B cell (primary cell): ENCODE results near the gene ICA1. TPM values are rescaled to one million over a fixed set of nuclear protein-coding genes. Genes with fewer than 3 reads are reported as not detected.

Experiments used
- ATAC-seq: fragments of 200-7000 bp; cut with Tn5 transposase; one replicate; pipeline ENCODE4 v1.10.0; 2021; ENCODE audit warnings: low read depth, mild to moderate bottlenecking, moderate number of reproducible peaks, moderate library complexity
- CTCF ChIA-PET: fragments of 350-600 bp; sonication (Branson Sonifier 250); formaldehyde crosslinking; loops from one replicate; lab custom pipeline; 2021; ENCODE audit warnings: antibody characterized with exemption, inconsistent platforms; lab: Charles Lee
- POLR2A ChIA-PET: fragments of 350-600 bp; sonication (Branson Sonifier 250); formaldehyde crosslinking; loops from one replicate; lab custom pipeline; 2021; ENCODE audit warnings: antibody characterized with exemption; lab: Charles Lee
- DNase-seq: peaks from one replicate; pipeline ENCODE4 v3.0.0; 2013
- H2AFZ ChIP-seq: 2 replicates; pipeline ENCODE4 v1.6.1; 2012; ENCODE audit warnings: mild to moderate bottlenecking, low read depth, low read length; ENCODE audit not compliant: insufficient read depth, poor library complexity, severe bottlenecking
- H3K27ac ChIP-seq, 2 donors: 1 replicate in 1 of 2; 2 replicates in 1 of 2; pipeline ENCODE4 v1.5.1; 2012 to 2013; ENCODE audit warnings: low read length in 2 of 2, mild to moderate bottlenecking in 2 of 2, moderate library complexity in 1 of 2
- H3K27me3 ChIP-seq, 4 experiments: fragments of 200-600 bp in 1 of 4; sonication (generic) in 1 of 4; replicated peaks in 1 of 4; 1 replicate in 2 of 4; 2 replicates in 2 of 4; pipeline versions ENCODE4 v1.6.1 to v1.7.0; 2013 to 2016; ENCODE audit warnings: low read length in 3 of 4, mild to moderate bottlenecking in 2 of 4, mixed read lengths in 1 of 4, moderate library complexity in 1 of 4; ENCODE audit not compliant: insufficient read depth in 4 of 4, control insufficient read depth in 3 of 4; ENCODE audit errors: control extremely low read depth in 1 of 4
- H3K36me3 ChIP-seq, 2 experiments: replicated peaks in 1 of 2; 1 replicate in 1 of 2; 2 replicates in 1 of 2; pipeline versions ENCODE4 v1.6.1 to v1.7.1; 2013; ENCODE audit warnings: low read length in 1 of 2; ENCODE audit not compliant: insufficient read depth in 2 of 2, control insufficient read depth in 1 of 2; ENCODE audit errors: control extremely low read depth in 1 of 2, extremely low read depth in 1 of 2
- H3K4me1 ChIP-seq, 2 donors: fragments of 200-600 bp in 1 of 2; sonication (generic) in 1 of 2; 1 replicate in 1 of 2; 2 replicates in 1 of 2; pipeline versions ENCODE4 v1.5.1 to v1.6.1; 2013 to 2017; ENCODE audit warnings: low read length in 2 of 2; ENCODE audit not compliant: control insufficient read depth in 2 of 2, insufficient read depth in 2 of 2
- H3K4me2 ChIP-seq: replicated peaks from 2 replicates; pipeline ENCODE3; 2012; ENCODE audit warnings: mild to moderate bottlenecking, low read depth, low read length; ENCODE audit not compliant: poor library complexity, severe bottlenecking
- H3K4me3 ChIP-seq, 5 experiments: fragments of 200-600 bp in 1 of 5; sonication (generic) in 1 of 5; 1 replicate in 3 of 5; 2 replicates in 2 of 5; pipeline versions ENCODE4 v1.5.1 to v1.7.0; 2011 to 2016; ENCODE audit warnings: low read length in 4 of 5, mild to moderate bottlenecking in 4 of 5, low read depth in 2 of 5, control low read depth in 1 of 5, moderate library complexity in 1 of 5; ENCODE audit not compliant: insufficient read depth in 1 of 5; ENCODE audit errors: control extremely low read depth in 1 of 5, extremely low read depth in 1 of 5
- H3K79me2 ChIP-seq: fragments of 200-600 bp; sonication (generic); one replicate; pipeline ENCODE4 v1.6.0; 2016; ENCODE audit warnings: low read length; ENCODE audit not compliant: control insufficient read depth, insufficient read depth
- H3K9ac ChIP-seq: fragments of 200-600 bp; sonication (generic); 2 replicates; pipeline ENCODE4 v1.6.1; 2017; ENCODE audit warnings: mild to moderate bottlenecking, low read length, moderate library complexity
- H3K9me3 ChIP-seq, 3 donors: one replicate each; pipeline versions ENCODE4 v1.6.1 to v1.7.1; 2013; ENCODE audit warnings: low read length in 2 of 3; ENCODE audit not compliant: control insufficient read depth in 2 of 3, insufficient read depth in 1 of 3; ENCODE audit errors: control extremely low read depth in 1 of 3
- H4K20me1 ChIP-seq: 2 replicates; pipeline ENCODE4 v1.6.0; 2012; ENCODE audit warnings: mild to moderate bottlenecking, low read length; ENCODE audit not compliant: insufficient read depth, control insufficient read depth, poor library complexity, severe bottlenecking
- H3K27ac Mint-ChIP-seq: one replicate; pipeline ENCODE4 v1.8.0; 2021; ENCODE audit warnings: mixed read lengths
- H3K27me3 Mint-ChIP-seq: one replicate; pipeline ENCODE4 v1.8.0; 2021; ENCODE audit warnings: mixed read lengths
- H3K4me1 Mint-ChIP-seq: one replicate; pipeline ENCODE4 v1.8.0; 2021; ENCODE audit warnings: mixed read lengths
- H3K4me3 Mint-ChIP-seq: one replicate; pipeline ENCODE4 v1.8.0; 2021; ENCODE audit warnings: mixed read lengths
- H3K9me3 Mint-ChIP-seq: one replicate; pipeline ENCODE4 v1.8.0; 2022; ENCODE audit warnings: mixed read lengths; ENCODE audit not compliant: insufficient read depth
- CTCF ChIP-seq: fragments of 200-600 bp; IDR thresholded peaks from one replicate; pipeline ENCODE4 v1.8.0; 2022; ENCODE audit warnings: antibody characterized with exemption, mild to moderate bottlenecking
- EZH2 ChIP-seq: IDR thresholded peaks from 2 replicates; pipeline ENCODE4 v1.6.1; 2012; ENCODE audit warnings: borderline replicate concordance, low read depth, mild to moderate bottlenecking, moderate library complexity, low read length; ENCODE audit not compliant: insufficient read depth, poor library complexity, severe bottlenecking
- WGBS: methylation state at CpG from one replicate; pipeline ENCODE4 v1.1.5; 2013; ENCODE audit warnings: missing lambda C conversion rate; ENCODE audit not compliant: insufficient coverage; 5-methylcytosine and 5-hydroxymethylcytosine counted together
- intact Hi-C: fragments of 100-400 bp; cut with micrococcal nuclease; formaldehyde crosslinking; loops from one replicate; pipeline ENCODE4 v1.10.0; 2022
- polyA plus RNA-seq: library from polyadenylated mRNA; depleted of rRNA; stranded (reverse); fragments of >200 nt; gene quantifications from 2 replicates; pipeline ENCODE4 v1.2.3, GENCODE V29; 2012
- total RNA-seq, 2 donors: library from RNA; stranded (reverse); fragments of 120-200 nt in 1 of 2; gene quantifications; 1 replicate in 1 of 2; 2 replicates in 1 of 2; pipeline versions ENCODE4 v1.2.3 to v1.2.4, GENCODE V29; 2013 to 2022

ICA1 gene
- total and polyA plus RNA-seq, 2 donors (not counting 1 experiment from before 2014, with no cell fraction given), result 0.03 TPM; not detected in 1

- no peaks in the 10 kb centered on the region for H3K79me2 ChIP-seq
- ChIA-PET CTCF (interaction anchor here (1.0 kb wide), 1 partner anchor 404 kb away, joined by 3 read pairs; no protein-coding TSS in a partner anchor), POLR2A (no interaction called here)
- Mint-ChIP-seq H3K27ac (no peak overlapping the region), H3K4me3 (no peak overlapping the region), H3K9me3 (peaks cover 4% of the 10 kb centered on the region), H3K4me1 (no peaks in the 10 kb centered on the region), H3K27me3 (no peaks in the 10 kb centered on the region)
- H2AFZ ChIP-seq, result no peak overlapping the region
- no peak overlapping the region for H3K27ac ChIP-seq
- peaks cover 0 to 8% (median 0%) of the 10 kb centered on the region in 3 donors for H3K9me3 ChIP-seq
- no peak for ATAC-seq
- TF ChIP-seq EZH2 (no peak), CTCF (no peak)
- intact Hi-C loops, result no loop called here
- H3K27me3 ChIP-seq, result no peaks in the 10 kb centered on the region
- 100% methylated on average over 2 of the region's 8 CpGs for WGBS
- H4K20me1 ChIP-seq, result no peaks in the 10 kb centered on the region
- H3K36me3 ChIP-seq, result peaks cover 0 to 3% of the 10 kb centered on the region in 2 experiments
- no peak overlapping the region for H3K9ac ChIP-seq
- no peaks in the 10 kb centered on the region for H3K4me1 ChIP-seq
- H3K4me2 ChIP-seq, result no peak overlapping the region
- DNase-seq, result no peak
- H3K4me3 ChIP-seq, result no peak overlapping the region
Observed at GRCh38 chr7:8094164-8095140, 167.5 kb downstream of the ICA1 start.

GRCh38 chr7:8092140-8092539 lies 169.8 kb downstream of the ICA1 start:
- peaks cover 4% of the 10 kb centered on the region for H3K9me3 Mint-ChIP-seq
- DNase-seq (no peak), ATAC-seq (no peak)
- Histone ChIP-seq H4K20me1 (no peaks in the 10 kb centered on the region), H3K4me1 (no peaks in the 10 kb centered on the region), H3K4me2 (no peak overlapping the region), H3K79me2 (no peaks in the 10 kb centered on the region), H3K27ac (no peak overlapping the region), H3K4me3 (no peak overlapping the region), H3K36me3 (peaks cover 4 to 6% of the 10 kb centered on the region in 2 experiments), H2AFZ (no peak overlapping the region), H3K27me3 (no peaks in the 10 kb centered on the region), H3K9ac (no peak overlapping the region), H3K9me3 (peaks cover 0 to 8% (median 0%) of the 10 kb centered on the region in 3 donors)
- ChIA-PET POLR2A (no interaction called here), CTCF (interaction anchor here (2.5 to 2.6 kb wide), 2 partner anchors 411 to 497 kb away, joined by 9 to 10 read pairs; no protein-coding TSS in a partner anchor)
- no peaks in the 10 kb centered on the region for H3K4me1 Mint-ChIP-seq
- intact Hi-C loops, result no loop called here
- H3K27me3 Mint-ChIP-seq, result no peaks in the 10 kb centered on the region
- WGBS, result 100% methylated on average over 1 of the region's 2 CpGs
- H3K27ac Mint-ChIP-seq, result no peak overlapping the region
- no peak overlapping the region for H3K4me3 Mint-ChIP-seq
- TF ChIP-seq CTCF, result no peak
- no peak for TF ChIP-seq EZH2
